ENCODE measurements around the gene ZNF319. TPM values are rescaled to one million over a fixed set of nuclear protein-coding genes. Genes with fewer than 3 reads are reported as not detected.

ZNF319 gene
- total RNA-seq, 2 experiments from 2014 or later = 5.6 to 7.0 TPM

DNA sequence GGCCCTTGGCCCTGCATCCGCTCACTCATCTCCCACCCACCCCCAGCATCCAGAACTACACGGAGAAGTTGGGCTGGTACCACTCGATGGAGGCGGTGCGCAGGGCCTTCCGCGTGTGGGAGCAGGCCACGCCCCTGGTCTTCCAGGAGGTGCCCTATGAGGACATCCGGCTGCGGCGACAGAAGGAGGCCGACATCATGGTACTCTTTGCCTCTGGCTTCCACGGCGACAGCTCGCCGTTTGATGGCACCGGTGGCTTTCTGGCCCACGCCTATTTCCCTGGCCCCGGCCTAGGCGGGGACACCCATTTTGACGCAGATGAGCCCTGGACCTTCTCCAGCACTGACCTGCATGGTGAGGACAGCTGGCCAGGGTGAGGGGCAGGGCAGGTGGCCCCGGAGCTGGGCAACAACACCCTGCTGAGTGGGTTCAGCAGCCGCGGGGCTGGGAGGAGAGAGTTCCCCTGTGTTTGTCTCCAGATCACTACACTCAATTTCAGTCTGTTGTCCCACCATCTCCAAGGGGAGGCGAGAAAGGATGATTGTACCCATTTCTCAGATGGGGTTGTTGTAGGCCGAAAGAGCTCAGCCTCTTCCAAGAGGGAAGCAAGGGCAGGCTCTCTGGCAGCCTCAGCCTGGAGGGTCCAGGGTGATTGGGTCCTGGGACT, 39.5 kb upstream of the ZNF319 start:
- Mint-ChIP-seq H3K27ac (no peak overlapping the region), H3K36me3 (ENCODE audit: low read depth) (no peaks in the 10 kb centered on the region), H3K9me3 (no peaks in the 10 kb centered on the region), H3K27me3 (no peaks in the 10 kb centered on the region), H3K4me1 (ENCODE audit: low read depth) (no peaks in the 10 kb centered on the region), H3K4me3 (no peak overlapping the region)
- ChIA-PET POLR2A (no interaction called here), CTCF (no interaction called here)
- TF ChIP-seq, protein P1, sequence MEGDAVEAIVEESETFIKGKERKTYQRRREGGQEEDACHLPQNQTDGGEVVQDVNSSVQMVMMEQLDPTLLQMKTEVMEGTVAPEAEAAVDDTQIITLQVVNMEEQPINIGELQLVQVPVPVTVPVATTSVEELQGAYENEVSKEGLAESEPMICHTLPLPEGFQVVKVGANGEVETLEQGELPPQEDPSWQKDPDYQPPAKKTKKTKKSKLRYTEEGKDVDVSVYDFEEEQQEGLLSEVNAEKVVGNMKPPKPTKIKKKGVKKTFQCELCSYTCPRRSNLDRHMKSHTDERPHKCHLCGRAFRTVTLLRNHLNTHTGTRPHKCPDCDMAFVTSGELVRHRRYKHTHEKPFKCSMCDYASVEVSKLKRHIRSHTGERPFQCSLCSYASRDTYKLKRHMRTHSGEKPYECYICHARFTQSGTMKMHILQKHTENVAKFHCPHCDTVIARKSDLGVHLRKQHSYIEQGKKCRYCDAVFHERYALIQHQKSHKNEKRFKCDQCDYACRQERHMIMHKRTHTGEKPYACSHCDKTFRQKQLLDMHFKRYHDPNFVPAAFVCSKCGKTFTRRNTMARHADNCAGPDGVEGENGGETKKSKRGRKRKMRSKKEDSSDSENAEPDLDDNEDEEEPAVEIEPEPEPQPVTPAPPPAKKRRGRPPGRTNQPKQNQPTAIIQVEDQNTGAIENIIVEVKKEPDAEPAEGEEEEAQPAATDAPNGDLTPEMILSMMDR (IDR thresholded peaks at IDR 0.05) = no peak
- intact Hi-C loops (cut with micrococcal nuclease) = no loop called here
- ATAC-seq (no peak), DNase-seq (no peak)

DNA sequence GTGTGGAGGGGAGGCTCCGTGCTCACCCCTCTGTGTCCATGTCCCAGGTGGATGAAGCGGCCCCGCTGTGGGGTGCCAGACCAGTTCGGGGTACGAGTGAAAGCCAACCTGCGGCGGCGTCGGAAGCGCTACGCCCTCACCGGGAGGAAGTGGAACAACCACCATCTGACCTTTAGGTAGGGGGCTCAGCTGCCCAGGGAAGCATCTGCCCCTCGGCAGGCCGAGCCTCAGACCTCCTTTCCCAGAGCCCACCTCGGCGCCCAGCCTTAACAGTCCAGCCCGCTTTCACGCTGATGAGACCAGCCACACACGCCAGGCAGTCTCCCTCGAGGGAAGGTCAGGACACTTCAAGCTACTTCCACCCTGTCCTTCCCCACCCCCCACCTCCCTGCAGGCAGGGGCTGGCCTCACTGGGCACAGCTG, 37.8 kb upstream of the ZNF319 start:
- CTCF ChIA-PET = no interaction called here
- Mint-ChIP-seq H3K4me1 (ENCODE audit: low read depth) (no peaks in the 10 kb centered on the region), H3K9me3 (no peaks in the 10 kb centered on the region), H3K4me3 (no peak overlapping the region), H3K27ac (no peak overlapping the region), H3K36me3 (ENCODE audit: low read depth) (no peaks in the 10 kb centered on the region), H3K27me3 (no peaks in the 10 kb centered on the region)
- TF ChIP-seq, protein P1 (IDR thresholded peaks at IDR 0.05) = no peak
- DNase-seq (no peak), ATAC-seq (no peak)
- intact Hi-C loops (cut with micrococcal nuclease) = no loop called here
- POLR2A ChIA-PET = no interaction called here

DNA sequence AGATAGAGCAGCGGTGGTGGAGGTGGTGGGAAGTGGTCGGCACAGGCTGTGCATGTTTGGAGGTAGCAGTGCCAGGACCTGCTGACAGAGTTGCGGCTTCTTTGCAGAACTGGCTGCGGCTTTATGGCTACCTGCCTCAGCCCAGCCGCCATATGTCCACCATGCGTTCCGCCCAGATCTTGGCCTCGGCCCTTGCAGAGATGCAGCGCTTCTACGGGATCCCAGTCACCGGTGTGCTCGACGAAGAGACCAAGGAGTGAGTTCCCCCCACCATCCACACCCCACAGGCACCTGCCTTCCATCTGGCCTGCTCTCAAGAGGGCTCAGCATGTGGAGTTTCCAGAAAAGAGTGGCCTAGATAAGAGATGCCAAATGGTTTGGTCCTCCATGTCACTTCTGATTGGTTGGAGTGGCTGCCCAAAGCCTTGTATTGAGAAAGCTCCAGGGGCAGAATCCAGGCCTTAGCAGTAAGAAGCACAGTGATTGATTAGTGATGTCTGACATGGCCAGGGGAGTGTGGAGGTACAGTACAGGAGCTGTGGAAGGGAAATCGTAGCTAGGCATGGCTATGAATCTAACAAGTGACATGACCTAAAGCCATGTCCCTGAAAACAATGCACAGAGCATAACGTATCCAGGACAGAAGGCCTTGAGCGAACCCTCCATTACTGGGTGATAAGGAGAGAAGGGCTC, 37.0 kb upstream of the ZNF319 start:
- Mint-ChIP-seq H3K36me3 (ENCODE audit: low read depth) (no peaks in the 10 kb centered on the region), H3K4me1 (ENCODE audit: low read depth) (no peaks in the 10 kb centered on the region), H3K4me3 (no peak overlapping the region), H3K27ac (no peak overlapping the region), H3K27me3 (no peaks in the 10 kb centered on the region), H3K9me3 (no peaks in the 10 kb centered on the region)
- ATAC-seq = no peak
- CTCF ChIA-PET = no interaction called here
- POLR2A ChIA-PET = no interaction called here
- intact Hi-C loops (cut with micrococcal nuclease) = no loop called here
- TF ChIP-seq, protein P1 (IDR thresholded peaks at IDR 0.05) = no peak
- no peak for DNase-seq

DNA sequence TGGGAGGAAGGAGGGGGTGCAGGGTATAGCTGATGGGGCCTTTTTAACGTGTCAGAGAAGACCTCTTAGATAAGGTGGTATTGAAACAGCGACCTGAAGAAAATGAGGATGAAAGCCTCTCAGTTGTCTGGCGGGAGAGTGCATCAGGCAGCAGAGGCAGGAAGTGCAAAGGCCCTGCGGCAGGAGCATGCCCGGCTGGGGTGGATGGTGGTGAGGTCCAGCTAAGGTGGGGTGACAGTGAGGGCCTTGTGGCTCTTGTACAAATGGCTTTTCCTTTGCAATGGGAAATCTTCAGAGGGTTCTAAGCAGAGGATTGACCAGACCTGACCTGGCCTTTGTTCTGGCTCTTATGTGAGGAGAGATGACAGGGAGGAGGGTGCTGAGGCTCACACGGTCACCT, 36.5 kb upstream of the ZNF319 start:
- TF ChIP-seq, protein P1 (IDR thresholded peaks at IDR 0.05) = no peak
- POLR2A ChIA-PET = no interaction called here
- no peaks in the 10 kb centered on the region for H3K36me3 Mint-ChIP-seq (ENCODE audit: low read depth)
- DNase-seq (no peak), ATAC-seq (no peak)
- no peak overlapping the region for H3K27ac Mint-ChIP-seq
- no peaks in the 10 kb centered on the region for H3K4me1 Mint-ChIP-seq (ENCODE audit: low read depth)
- H3K27me3 Mint-ChIP-seq = no peaks in the 10 kb centered on the region
- CTCF ChIA-PET = no interaction called here
- intact Hi-C loops (cut with micrococcal nuclease) = no loop called here
- no peaks in the 10 kb centered on the region for H3K9me3 Mint-ChIP-seq
- H3K4me3 Mint-ChIP-seq = no peak overlapping the region

DNA sequence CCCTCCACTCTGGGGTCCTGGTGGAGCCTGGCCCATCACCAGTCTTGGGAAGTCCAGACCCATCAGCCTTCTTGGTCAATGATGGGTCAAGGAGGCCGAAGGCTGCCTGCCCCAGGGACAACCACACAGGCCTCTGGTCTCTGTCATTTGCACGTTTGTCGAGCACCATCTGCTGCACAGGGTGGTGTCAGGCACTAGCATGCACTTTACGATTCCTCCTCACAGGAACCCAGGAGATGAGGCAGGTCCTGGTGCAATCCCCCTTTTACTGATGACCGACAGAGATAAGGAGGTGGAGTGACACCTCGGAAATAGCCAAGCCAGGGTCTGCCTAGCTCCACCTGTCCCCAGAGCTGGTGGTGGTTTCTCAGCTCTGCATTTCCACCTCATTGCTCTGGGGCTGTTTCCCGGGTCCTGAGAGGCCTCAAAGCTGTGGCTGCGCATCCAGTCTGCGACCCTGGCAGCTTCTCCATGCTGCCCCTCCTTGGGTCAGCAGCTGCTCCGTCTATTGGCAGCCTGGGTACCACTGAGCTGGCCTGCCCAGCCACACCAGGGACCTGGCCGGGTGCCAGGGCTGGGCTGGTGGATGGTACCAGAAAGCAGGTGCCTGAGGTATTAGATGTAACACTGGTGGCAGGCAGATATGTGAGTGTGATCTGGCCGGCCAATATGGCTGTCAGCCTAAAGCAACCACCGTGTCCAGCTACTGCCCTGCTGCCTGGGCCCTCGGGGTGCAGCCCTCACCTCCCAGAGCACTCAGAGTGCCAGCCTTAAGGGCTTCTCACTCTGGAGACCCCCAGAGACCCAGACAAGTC, 35.1 kb upstream of the ZNF319 start:
- Mint-ChIP-seq H3K9me3 (no peaks in the 10 kb centered on the region), H3K36me3 (ENCODE audit: low read depth) (no peaks in the 10 kb centered on the region), H3K4me3 (no peak overlapping the region), H3K27ac (no peak overlapping the region), H3K4me1 (ENCODE audit: low read depth) (no peaks in the 10 kb centered on the region), H3K27me3 (no peaks in the 10 kb centered on the region)
- CTCF ChIA-PET = interaction anchor here (1.3 to 1.6 kb wide), 2 partner anchors 11 to 62 kb away, joined by 4 to 6 read pairs; no protein-coding TSS in a partner anchor
- POLR2A ChIA-PET = no interaction called here
- TF ChIP-seq, protein P1 (IDR thresholded peaks at IDR 0.05) = no peak
- ATAC-seq = no peak
- intact Hi-C loops (cut with micrococcal nuclease) = no loop called here
- DNase-seq = no peak
